NCI-H187 treated with DMSO at 0.1 percent for 48 hours (cell line): ENCODE data around the gene REC8.
A peak's percentile ranks its signal among the peaks of the same experiment; 100 is the strongest.

Experiments
- DNase-seq: peaks from one replicate; lab custom pipeline; 2025; lab: John Stamatoyannopoulos, UW

Gene REC8

GRCh38 chr14:24171422-24172260 is at the start of gene REC8:
REC8 (plus strand) TSS chr14:24172080; CDS start chr14:24172553, 473 bp downstream.
- peak; percentile 97 for DNase-seq

GRCh38 chr14:24122416-24122815 is 49.5 kb upstream of the REC8 start:
- no peak for DNase-seq

GRCh38 chr14:24122898-24123297 is 49.0 kb upstream of the REC8 start:
- DNase-seq = no peak

GRCh38 chr14:24123424-24124417 is 48.2 kb upstream of the REC8 start:
- DNase-seq = no peak

GRCh38 chr14:24126939-24127338 is 44.9 kb upstream of the REC8 start:
- DNase-seq = no peak

- no peak for DNase-seq
These were observed 44.2 kb upstream of the REC8 start for GRCh38 chr14:24127673-24128072.

GRCh38 chr14:24129410-24129998 is 42.4 kb upstream of the REC8 start:
- no peak for DNase-seq

GRCh38 chr14:24130380-24130716 is 41.5 kb upstream of the REC8 start, which contains the start of gene FITM1:
FITM1 (plus strand) TSS chr14:24130659; CDS start chr14:24131564, 905 bp downstream.
- no peak for DNase-seq

- no peak for DNase-seq
These were observed 40.9 kb upstream of the REC8 start for GRCh38 chr14:24130717-24131548.

GRCh38 chr14:24131549-24131966 is 40.3 kb upstream of the REC8 start:
- no peak for DNase-seq

GRCh38 chr14:24132061-24132685 is 39.7 kb upstream of the REC8 start:
- DNase-seq = no peak

GRCh38 chr14:24132976-24133375 is 38.9 kb upstream of the REC8 start:
- no peak for DNase-seq

GRCh38 chr14:24133735-24134134 is 38.1 kb upstream of the REC8 start:
- no peak for DNase-seq

GRCh38 chr14:24135584-24135833 is 36.4 kb upstream of the REC8 start:
- peak; percentile 76 for DNase-seq

GRCh38 chr14:24135834-24136683 is 35.8 kb upstream of the REC8 start, which contains the start of gene PSME1:
PSME1 (plus strand) TSS chr14:24136194; CDS start chr14:24136263, 69 bp downstream.
- DNase-seq = peak; percentile 76

GRCh38 chr14:24136684-24137528 is 35.0 kb upstream of the REC8 start:
- DNase-seq = no peak

GRCh38 chr14:24137529-24138395 is 34.1 kb upstream of the REC8 start:
- no peak for DNase-seq
